MCF 10A (cell line): ENCODE results near the gene NRP1. TPM values are rescaled to one million over a fixed set of nuclear protein-coding genes. Genes with fewer than 3 reads are reported as not detected.
A peak's percentile ranks its signal among the peaks of the same experiment; 100 is the strongest.

Experiments used
- BruUV-seq: library from RNA; stranded (reverse); fragments of 400-500 nt; replicated peaks from 2 replicates; lab custom pipeline; 2021; lab: Mats Ljungman, UMichigan
- CTCF ChIA-PET: fragments of 300-600 bp; sonication (Branson Sonifier 250); formaldehyde crosslinking; extraction: SDS; loops from one replicate; lab custom pipeline; 2021; ENCODE audit warnings: antibody characterized with exemption, inconsistent platforms; lab: Yijun Ruan, JAX
- POLR2A ChIA-PET: fragments of 300-600, 350-650 bp; sonication (Branson Sonifier 250); formaldehyde crosslinking; extraction: SDS; loops from one replicate; lab custom pipeline; 2020; ENCODE audit warnings: antibody characterized with exemption, inconsistent platforms; lab: Yijun Ruan, JAX
- DNase-seq: peaks from one replicate; pipeline ENCODE4 v3.0.0-alpha.2; 2018; ENCODE audit not compliant: unreplicated experiment
- H3K27ac Mint-ChIP-seq: one replicate; pipeline ENCODE4 v1.8.0; 2022; ENCODE audit warnings: mild to moderate bottlenecking, low read depth, mixed read lengths; ENCODE audit not compliant: unreplicated experiment
- H3K27me3 Mint-ChIP-seq: one replicate; pipeline ENCODE4 v1.8.0; 2022; ENCODE audit warnings: mixed read lengths; ENCODE audit not compliant: insufficient read depth, unreplicated experiment
- H3K36me3 Mint-ChIP-seq: one replicate; pipeline ENCODE4 v1.8.0; 2022; ENCODE audit warnings: mild to moderate bottlenecking, moderate library complexity, mixed read lengths; ENCODE audit not compliant: insufficient read depth, unreplicated experiment
- H3K4me1 Mint-ChIP-seq: one replicate; pipeline ENCODE4 v1.8.0; 2022; ENCODE audit warnings: mixed read lengths; ENCODE audit not compliant: insufficient read depth, unreplicated experiment
- H3K4me3 Mint-ChIP-seq: one replicate; pipeline ENCODE4 v1.8.0; 2022; ENCODE audit warnings: mild to moderate bottlenecking, moderate library complexity, mixed read lengths; ENCODE audit not compliant: unreplicated experiment
- H3K9me3 Mint-ChIP-seq: one replicate; pipeline ENCODE4 v1.8.0; 2022; ENCODE audit warnings: mixed read lengths; ENCODE audit not compliant: unreplicated experiment
- CTCF ChIP-seq: fragments of 200-600 bp; IDR thresholded peaks from one replicate; pipeline ENCODE4 v1.8.0; 2022; ENCODE audit warnings: antibody characterized with exemption, mild to moderate bottlenecking; ENCODE audit not compliant: unreplicated experiment
- intact Hi-C: fragments of 100-400 bp; cut with micrococcal nuclease; formaldehyde crosslinking; loops from 2 replicates; pipeline ENCODE4 v1.14.1; 2022
- total RNA-seq: library from RNA; stranded (reverse); gene quantifications from 2 replicates; pipeline ENCODE4 v1.2.3, GENCODE V29; 2022

Gene NRP1
- total RNA-seq, 1 experiment from 2014 or later: 66.6 TPM

GRCh38 chr10:33187427-33187999, 147.0 kb downstream of the NRP1 start:
- BruUV-seq: no TSS peak
- DNase-seq: no peak
- Mint-ChIP-seq H3K4me3 (no peak overlapping the region), H3K4me1 (no peaks in the 10 kb centered on the region), H3K27me3 (no peaks in the 10 kb centered on the region), H3K9me3 (no peaks in the 10 kb centered on the region), H3K27ac (no peak overlapping the region), H3K36me3 (peaks cover 25% of the 10 kb centered on the region)
- intact Hi-C loops: no loop called here
- CTCF ChIA-PET: interaction anchor here (0.7 kb wide), 1 partner anchor 81 kb away, joined by 3 read pairs; no protein-coding TSS in a partner anchor
- no peak for TF ChIP-seq CTCF
- POLR2A ChIA-PET: no interaction called here

DNA sequence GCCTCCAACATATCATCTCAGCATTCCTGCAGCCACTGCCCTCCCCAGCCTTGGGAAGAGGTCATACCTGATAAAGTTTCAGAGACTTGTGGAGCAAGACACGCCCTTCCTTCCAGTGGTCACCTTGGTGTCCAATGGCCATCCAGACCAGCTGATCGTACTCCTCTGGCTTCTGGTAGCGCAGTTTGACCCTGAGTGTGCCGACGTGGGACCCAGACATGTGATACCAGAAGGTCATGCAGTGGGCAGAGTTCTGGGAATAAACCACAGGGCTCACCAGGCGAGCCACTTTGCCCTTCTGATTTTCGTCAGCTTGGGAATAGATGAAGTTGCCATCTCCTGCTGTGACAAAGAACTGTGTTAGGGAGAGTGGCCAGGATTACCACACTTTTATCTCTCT, 148.3 kb downstream of the NRP1 start:
- Mint-ChIP-seq H3K27me3 (no peaks in the 10 kb centered on the region), H3K4me1 (no peaks in the 10 kb centered on the region), H3K36me3 (peaks cover 28% of the 10 kb centered on the region), H3K9me3 (no peaks in the 10 kb centered on the region), H3K27ac (no peak overlapping the region), H3K4me3 (no peak overlapping the region)
- intact Hi-C loops: no loop called here
- ChIA-PET POLR2A (no interaction called here), CTCF (no interaction called here)
- no TSS peak for BruUV-seq
- no peak for DNase-seq
- TF ChIP-seq CTCF: no peak

DNA sequence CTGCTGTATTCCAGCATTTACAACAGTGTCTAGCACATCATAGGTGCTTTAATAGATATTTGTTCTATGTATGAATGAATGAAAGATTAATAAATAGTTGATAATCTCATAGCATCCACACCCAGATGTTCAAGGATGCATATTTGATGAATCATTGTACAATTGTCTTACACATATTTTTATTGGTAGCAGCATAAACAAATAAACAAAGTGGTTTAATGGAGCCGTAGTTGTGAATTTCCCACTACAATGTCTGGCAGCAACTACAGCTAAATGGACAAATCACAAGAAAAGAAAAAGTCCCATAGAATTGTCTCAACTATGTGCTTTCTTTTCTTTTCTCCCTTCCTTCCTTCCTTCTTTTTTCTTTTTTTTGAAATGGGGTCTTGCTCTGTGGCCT, 150.8 kb downstream of the NRP1 start:
- Mint-ChIP-seq H3K27ac (peak overlapping the region; percentile 55), H3K36me3 (peaks cover 12% of the 10 kb centered on the region), H3K4me3 (no peak overlapping the region), H3K9me3 (no peaks in the 10 kb centered on the region), H3K27me3 (no peaks in the 10 kb centered on the region), H3K4me1 (no peaks in the 10 kb centered on the region)
- POLR2A ChIA-PET: no interaction called here
- BruUV-seq: no TSS peak
- CTCF ChIA-PET: interaction anchor here (0.6 kb wide), 1 partner anchor 1079 kb away, joined by 3 read pairs; no protein-coding TSS in a partner anchor
- intact Hi-C loops: no loop called here
- no peak for TF ChIP-seq CTCF
- no peak for DNase-seq

GRCh38 chr10:33180921-33181320, 153.5 kb downstream of the NRP1 start:
- Mint-ChIP-seq H3K4me3 (no peak overlapping the region), H3K36me3 (peaks cover 12% of the 10 kb centered on the region), H3K9me3 (no peaks in the 10 kb centered on the region), H3K27me3 (no peaks in the 10 kb centered on the region), H3K27ac (no peak overlapping the region), H3K4me1 (no peaks in the 10 kb centered on the region)
- intact Hi-C loops: no loop called here
- no peak for TF ChIP-seq CTCF
- POLR2A ChIA-PET: interaction anchor here (1.1 kb wide), 1 partner anchor 47 kb away, joined by 3 read pairs; no protein-coding TSS in a partner anchor
- no TSS peak for BruUV-seq
- DNase-seq: no peak
- CTCF ChIA-PET: no interaction called here
